Fibroblast of upper back skin (primary cell): ENCODE measurements around the gene BDP1.
"Not testable (repeated sequence)": the region's sequence is repeated elsewhere in the genome, so short reads cannot be mapped to it uniquely, and the experiment has no call there.

Experiments
- DNase-seq: peaks from one replicate; pipeline ENCODE4 v3.0.0-alpha.2; 2013

Gene BDP1, protein sequence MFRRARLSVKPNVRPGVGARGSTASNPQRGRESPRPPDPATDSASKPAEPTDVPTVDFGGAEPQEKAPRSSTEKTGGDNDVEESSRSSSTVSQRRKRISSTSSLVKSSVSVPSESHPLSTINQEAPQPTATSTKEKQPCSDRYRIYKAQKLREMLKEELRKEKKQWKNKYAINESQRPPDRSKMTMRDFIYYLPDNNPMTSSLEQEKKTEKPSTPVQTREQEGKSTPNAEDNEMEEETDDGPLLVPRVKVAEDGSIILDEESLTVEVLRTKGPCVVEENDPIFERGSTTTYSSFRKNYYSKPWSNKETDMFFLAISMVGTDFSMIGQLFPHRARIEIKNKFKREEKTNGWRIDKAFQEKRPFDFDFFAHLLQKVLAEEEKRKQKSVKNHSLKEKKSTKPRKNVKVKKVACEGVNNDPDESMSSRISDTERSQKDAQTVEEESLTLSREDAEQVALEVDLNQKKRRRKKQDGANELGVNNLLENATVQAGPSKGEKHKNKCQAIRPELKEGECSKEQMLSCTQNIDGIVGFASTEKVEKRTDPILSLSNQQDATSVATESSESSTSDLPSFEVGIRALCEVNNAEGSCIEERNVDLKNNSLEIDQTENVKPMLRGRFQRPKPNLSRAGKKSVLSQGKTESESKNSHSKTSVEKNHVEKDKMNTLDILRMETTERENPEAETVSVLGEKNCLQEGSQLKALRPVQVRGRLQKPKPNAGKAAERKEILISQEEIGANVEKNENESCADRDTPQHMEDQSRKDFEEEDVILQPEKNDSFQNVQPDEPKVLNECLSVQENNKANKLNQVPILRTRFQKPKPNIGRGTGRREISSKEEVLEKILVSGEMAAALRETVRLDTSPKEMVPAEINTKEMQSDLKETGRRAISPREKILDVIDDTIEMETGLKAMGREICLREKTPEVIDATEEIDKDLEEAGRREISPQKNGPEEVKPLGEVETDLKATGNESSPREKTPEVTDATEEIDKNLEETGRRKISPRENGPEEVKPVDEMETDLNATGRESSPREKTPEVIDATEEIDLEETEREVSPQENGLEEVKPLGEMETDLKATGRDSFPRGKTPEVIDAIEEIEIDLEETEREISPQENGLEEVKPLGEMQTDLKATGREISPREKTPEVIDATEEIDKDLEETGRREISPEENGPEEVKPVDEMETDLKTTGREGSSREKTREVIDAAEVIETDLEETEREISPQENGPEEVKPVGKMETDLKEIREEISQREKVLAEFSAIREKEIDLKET (N-terminal part only)

DNA sequence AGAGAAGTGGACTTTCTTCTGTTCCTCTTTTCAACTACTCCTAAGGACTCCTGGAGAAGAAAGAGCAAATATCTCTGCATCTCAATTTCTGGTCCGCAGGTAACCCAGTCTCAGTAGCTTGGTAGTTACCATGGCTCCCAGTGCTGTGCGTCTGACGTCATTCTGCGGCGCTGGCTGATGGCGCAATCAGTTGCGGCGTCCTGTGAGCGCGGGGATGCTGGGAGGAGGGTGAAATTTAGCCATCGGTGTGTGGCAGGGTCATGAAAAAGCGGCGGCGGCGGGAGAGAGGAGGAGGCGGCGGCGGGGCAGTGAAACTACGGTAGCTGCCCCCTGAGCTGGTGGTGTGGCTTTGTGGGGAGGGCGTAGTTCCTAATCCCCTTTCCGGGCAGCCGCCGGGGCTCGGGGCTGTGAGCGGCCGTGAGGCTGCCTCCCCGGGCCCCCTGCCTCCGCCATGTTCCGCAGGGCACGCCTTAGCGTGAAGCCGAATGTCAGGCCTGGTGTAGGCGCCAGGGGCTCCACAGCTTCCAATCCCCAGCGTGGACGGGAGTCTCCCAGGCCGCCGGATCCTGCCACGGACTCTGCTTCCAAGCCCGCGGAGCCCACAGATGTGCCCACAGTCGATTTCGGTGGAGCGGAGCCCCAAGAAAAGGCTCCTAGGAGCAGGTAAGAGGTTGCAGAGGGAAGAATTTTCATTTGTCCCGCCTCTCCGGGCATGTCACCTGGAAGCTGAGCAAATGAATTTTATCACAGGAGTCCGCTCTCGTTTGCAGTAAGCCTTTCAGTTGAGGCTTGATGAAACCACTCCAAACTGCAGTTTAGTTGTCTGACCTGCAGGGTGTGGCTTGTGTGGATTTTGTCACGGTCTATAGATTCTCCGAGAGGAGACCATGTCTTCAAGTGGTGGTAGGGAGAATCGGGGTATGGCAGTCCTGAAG lies at the start of gene BDP1:
Gene BDP1, plus strand, starts transcription at position 225 of the 935 bp plus-strand sequence. Its CDS starts 227 bp downstream, at position 452.
- peak; percentile 93 for DNase-seq

DNA sequence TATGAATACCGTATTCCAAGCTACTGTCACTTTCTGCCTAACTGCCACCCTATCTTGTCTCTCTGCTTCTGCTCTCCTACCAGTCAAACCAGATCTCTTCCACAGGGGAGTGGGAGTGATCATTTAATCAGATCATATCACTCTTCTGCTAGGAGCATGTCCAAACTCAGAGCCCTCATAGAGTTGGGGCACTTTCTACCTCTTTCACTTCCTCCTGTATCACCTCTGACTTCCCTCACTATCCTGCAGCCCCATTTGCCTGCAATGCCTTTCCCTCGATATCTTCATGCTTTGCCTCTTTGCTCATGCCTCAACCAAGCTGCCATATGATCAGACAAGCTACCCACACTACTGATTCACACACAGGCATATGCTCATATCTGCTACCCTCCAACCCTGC lies 45.4 kb upstream of the BDP1 start:
- DNase-seq = not testable (repeated sequence)

DNA sequence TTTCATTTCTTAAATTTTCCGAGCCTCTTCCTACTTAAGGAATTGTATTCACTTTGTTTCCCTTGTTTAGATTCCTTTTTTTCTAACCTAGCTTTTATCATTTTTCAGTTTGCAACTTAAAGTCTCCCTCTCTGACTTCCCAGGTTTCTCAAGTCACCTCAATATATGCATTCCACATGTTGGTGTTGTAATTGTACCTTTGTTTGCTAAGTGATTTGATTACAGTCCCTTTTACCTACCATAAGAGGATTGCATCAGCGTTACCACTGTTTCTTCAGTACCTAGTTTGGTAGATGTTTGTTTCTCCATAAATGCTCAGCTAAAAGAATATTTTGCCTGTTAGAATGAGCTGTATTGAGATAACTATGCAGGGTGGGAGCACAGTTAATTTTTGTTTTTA lies 39.8 kb upstream of the BDP1 start:
- DNase-seq = not testable (repeated sequence)

DNA sequence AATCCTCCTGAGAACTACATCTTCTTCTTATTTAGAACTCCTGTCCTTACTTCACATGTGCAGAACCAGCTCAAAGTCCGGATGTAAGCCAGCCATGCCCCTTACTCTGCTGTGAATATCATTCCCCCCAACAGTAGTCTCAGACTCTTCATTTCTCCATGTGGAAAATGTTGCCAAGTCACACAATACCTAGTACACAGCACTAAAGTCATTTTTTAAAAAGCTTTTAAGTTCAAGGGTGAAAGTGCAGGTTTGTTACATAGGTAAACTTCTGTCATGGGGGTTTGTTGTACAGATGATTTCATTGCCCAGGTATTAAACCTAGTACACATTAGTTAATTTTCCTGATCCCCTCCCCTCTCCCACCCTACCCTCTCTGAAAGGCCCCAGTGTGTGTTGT lies 37.4 kb upstream of the BDP1 start:
- DNase-seq = not testable (repeated sequence)

DNA sequence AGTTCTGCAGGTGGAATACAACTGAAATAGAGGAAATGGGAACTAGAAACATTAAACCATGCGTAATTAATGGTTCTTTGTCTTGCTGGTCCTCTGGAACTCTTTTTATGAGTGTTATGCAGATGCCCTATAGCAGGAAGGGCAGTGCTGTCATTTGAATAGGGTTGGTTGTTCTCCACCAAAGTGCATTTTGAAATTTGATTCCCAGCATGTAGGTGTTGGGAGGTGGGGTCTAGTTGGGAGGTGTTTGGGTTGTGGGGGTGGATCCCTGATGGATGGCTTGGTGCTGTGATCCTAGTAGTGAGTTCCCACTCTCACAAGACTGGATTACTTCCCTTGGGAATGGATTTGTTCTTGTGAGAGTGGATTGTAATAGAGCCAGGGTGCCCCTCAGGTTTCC lies 34.2 kb upstream of the BDP1 start:
- DNase-seq = not testable (repeated sequence)

DNA sequence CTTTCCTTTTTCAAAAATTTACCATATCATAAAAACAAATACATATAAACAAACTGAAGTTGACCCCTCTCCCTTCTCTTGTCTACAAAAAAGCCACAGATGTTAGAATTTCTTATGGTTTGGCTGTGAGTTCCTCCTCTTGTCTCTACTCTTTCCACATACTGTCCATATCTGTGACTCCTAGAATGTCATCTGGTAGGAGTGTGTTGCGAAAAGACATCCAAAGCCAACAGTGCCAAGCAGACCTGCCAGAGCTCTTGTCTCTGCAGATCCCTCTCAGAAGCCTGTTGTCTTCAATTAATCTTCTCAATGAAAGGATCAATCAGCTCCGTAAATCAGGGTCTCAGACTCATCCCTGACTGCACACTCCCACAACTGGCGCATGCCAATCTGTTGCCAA lies 31.6 kb upstream of the BDP1 start:
- DNase-seq = not testable (repeated sequence)

DNA sequence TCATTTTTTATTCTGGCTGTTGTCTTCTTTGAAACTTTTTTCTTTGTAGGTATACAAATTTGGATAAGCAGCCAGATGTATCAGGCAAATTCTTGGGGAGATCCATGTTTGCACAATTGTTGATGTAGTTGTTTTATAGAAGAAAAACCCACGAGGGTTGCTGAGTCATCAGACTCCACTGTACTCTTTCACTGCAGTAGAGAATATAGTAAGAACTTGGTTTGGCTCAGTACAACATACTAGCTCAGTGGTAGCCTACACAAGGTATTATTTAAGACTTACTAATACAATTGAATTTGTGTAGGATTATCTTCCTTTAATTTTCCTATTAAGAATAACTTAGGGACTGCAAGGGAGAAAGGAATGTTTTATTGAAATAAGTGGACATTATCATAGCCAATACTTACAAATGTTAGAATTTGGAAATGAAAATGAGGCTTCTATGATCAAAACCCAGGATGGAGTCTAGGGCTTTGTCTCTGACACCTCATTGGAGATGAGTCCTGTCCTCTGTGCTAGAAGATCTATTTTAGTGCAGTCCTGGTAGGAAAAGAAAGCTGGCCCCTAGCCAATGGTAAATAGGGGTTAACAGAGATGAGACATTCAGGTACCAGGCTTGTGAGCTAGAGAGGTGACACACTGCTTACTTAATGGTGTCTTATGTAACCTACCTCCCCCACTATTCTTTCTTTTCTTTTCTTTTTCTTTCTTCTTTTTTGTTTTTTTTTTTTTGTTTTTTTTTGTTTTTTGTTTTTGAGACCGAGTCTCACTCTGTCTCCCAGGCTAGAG lies 28.6 kb upstream of the BDP1 start:
- DNase-seq = not testable (repeated sequence)

DNA sequence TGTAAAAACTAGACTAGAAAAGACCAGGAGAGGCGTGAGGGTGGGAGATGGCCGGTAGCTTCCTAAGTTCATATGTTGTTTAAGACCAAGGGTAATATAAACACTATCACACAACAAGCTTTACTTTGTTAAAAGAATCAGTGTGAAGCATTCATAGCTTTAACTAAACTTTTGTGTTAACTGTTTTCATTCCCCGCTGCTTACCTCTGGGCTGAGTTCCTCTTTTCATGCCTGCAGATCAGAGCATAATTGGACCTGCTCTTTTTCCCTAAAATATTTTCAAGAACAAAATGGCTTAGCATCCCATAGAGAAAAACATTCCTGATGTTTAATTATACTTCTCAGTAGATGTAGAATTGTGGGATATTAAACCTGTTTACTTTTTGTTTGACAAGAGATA lies 23.0 kb upstream of the BDP1 start:
- DNase-seq = not testable (repeated sequence)

DNA sequence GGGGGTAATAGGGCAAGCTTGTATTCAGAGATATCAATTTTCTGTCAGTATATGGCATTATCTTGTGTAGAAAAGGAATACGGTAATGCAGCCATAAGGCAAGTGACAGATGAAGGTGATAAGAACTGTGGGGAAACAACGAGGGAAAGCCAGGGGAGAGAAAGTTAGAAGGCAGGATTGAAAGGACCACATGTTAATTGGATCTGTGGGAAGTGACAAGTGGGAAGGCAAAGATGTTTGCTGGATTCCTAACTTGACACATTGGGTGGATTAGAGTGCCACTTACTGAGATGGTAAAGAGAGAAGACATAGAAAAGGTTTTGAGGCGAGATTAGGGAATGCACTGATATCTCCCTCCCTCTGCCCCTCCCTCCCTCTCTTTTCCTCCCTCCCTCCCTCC lies 20.6 kb upstream of the BDP1 start:
- DNase-seq = not testable (repeated sequence)

DNA sequence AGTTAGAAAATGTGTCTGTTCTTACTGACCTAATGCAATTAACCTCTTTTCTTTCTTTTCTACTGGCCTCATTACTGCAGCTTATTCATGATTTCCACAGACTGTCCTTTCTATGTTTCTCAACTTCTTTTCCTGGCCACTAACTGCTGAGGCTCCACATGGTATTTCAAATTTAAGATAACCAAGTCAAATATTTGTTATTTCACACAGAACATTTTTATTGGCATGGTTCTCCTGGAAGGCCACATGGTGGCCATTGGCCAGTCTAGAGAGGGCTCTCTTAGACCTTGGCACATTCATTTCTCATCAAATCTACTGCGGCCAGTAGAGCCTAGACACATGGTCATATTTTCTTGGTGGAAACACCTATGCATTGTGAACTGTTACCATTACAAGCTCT lies 13.9 kb upstream of the BDP1 start:
- DNase-seq = not testable (repeated sequence)

DNA sequence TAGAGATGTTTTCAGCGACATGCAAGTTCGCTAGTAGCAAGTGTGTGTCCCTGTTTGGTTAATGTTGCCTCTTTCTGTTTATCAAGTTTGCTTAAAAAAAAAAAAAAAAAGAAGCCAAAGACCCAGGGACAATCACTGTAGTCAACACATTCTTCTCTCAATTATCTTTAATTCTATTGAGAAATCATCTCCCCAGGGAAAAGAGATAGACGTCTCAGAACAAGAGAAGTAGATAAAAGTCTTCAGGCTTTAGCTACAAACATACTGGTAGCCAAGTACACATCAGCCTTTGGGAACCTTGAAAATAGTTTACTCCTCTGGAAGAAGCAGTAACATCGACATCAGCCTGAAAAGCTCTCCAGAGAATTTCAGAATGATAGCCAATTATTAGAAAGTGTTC lies 11.6 kb upstream of the BDP1 start:
- DNase-seq = not testable (repeated sequence)

DNA sequence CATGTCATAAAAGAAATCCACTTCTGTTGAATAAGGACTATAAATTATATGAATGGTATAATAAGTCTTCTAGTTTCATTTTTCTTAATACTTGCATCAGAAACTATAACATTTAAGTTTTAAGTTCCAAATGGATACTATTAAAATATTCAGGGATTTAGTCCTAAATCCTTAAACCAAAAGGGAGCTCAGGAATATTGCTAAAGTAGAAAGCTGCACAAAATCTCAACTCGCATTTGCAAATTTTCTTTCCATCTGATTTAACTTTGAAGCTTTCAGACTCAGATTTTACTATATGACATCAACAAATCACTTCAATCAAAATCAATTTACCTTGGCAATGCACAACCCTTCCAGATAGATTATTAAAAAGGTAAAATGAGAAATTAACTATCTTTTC lies 10.4 kb upstream of the BDP1 start:
- not testable (repeated sequence) for DNase-seq

DNA sequence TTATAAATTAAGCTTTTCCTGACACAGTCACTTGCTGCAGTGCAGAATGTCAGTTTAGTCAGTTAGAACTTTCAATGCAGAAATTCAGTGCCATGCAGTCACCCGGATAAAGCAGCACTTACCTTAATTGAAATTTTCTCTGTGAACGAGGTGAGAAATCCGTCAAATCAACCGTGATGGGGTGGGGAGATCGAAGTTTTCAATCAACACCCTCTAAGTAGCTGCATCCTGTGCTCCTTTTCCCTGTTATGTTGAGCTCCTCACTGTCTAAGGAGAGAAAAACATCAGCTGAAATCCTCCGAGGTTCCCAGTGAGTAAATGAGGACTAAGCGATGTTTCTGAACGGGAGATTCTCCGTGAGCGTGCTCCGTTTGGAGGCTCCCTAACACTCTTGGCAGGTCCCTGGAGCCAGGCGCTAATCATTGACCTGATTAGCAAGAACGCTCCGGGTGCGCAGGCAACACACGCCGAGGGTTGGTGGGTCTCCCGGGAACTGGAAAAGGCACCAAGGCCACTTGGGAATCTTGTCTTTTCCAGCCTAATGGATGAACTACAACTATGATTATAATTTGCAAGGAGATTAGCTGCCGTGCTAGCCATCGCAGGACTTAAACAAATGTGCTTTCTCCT lies 9.8 kb upstream of the BDP1 start:
- not testable (repeated sequence) for DNase-seq

DNA sequence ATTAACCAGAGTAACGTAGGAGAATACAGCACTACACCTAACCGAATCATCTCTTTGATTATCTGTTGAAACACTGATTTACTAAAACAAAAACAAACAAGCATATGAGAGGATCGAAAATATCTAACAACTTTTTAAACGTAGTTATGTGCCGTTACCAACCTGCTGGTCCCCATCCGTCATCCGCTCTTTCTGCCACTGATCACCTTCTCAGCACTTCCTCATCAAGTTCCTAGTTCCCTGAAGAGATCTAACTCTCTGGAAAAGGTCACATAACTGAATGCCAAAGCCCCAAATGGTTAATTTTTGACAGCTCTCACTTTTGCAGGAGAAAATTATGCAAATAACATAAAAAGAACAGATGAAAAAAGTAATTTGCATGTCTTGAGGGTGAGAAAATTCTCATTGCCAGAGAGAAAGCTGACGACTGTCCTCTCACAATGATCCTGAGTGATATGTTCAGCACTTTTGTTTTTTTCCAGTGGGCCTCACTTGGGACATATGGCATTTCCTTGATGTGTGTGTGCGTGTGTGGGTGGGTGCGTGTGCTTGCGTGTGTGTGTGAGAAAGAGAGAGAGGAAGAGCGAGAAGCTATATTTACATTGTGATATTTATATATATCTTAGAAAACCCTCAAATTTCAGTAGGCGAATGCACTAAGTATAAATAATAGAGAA lies 8.8 kb upstream of the BDP1 start:
- not testable (repeated sequence) for DNase-seq

DNA sequence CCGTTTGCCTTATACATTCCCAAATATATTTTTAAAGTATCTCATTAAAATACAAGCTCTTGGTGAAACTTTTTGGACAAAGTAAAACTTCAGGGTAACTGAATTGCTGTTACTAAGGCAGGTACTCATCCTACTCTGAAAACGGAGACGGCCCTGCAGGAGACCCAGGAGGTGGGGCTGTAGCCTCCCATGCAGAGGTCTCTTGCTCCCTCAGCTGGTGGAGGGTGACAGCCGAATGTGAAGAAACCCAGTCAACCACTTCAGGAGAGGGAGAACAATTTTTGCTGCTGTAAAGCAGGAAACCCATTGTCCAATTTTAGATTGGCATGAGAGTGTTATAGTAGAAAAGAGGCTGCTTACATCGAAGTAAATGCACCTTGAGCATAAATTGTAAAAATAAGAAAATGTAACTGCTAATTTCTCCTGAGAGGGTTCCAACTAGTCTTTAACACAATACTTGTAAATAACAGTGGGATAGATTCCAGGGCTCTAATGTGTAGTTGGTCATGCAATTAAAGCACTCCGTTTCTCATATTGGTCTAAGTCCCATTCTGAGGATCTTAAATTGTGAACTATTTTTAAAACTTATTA lies 8.1 kb upstream of the BDP1 start:
- peak; percentile 31 for DNase-seq

DNA sequence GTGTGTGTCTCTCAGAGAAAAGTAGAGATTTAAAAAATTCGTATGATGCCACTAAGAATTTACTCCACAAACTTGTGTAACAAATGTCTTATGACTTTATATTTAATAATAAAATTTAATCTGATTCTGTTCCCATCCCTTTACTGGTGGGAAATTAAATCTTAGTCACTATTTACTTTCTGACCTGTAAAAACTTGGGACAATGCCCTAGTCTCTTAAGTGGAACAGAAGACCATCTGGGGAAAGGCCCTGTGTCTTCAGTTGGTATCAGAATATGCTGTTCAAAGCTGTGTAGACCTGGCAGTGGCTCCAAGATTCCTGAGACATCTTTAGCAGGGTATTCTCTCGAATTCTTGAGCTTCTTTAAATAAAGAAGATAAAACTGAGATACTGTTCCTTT lies 2.6 kb upstream of the BDP1 start:
- no peak for DNase-seq

DNA sequence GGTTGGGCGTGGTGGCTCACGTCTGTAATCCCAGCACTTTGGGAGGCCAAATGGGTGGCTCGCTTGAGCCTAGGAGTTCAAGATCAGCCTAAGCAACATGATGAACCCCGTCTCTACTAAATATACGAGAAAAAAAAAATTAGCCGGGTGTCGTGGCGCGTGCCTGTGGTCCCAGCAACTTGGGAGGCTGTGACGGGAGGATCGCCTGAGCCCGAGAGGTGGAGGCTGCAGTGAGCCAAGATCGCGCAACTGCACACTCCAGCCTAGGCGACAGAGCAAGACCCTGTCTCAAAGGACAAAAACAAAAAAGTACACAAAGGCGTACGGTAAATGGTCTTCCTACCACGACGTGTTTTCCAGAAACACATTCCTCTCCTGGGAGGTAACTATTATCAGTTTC lies 538 bp upstream of the BDP1 start:
- no peak for DNase-seq

DNA sequence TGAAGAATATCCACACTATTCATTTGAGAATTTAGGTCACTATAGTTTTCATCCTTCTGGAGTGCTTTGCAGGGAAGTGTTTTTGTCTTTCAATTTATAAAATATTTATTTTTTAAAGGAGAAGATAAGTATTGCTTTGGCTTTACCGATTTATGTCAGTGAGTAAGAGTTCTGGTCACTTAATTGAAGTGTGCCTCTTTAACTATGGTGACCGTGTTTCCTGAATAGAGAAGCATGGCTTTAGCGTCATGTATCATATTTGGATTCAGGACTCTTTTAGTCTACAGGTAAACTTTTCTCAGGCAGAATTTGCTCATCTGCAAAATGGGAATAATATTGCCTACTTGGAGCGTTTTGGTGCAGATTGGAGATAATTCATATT lies 902 bp downstream of the BDP1 start:
- DNase-seq = no peak

DNA sequence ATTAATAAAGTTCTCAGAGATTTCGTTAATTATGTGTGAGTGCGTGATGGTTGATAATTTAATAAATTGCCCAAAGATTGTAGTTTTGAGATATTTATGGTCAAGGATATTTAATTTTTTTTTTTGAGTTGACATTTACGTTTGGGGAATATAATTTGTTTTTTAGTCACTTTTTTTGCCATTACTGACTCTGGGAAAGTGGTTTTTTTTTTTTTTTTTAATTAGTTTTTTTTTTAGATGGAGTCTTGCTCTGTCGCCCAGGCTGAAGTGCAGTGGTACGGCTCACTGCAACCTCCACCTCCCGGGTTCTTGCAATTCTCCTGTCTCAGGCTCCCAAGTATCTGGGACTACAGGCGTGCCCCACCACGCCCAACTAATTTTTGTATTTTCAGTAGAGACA lies 1.7 kb downstream of the BDP1 start:
- no peak for DNase-seq

DNA sequence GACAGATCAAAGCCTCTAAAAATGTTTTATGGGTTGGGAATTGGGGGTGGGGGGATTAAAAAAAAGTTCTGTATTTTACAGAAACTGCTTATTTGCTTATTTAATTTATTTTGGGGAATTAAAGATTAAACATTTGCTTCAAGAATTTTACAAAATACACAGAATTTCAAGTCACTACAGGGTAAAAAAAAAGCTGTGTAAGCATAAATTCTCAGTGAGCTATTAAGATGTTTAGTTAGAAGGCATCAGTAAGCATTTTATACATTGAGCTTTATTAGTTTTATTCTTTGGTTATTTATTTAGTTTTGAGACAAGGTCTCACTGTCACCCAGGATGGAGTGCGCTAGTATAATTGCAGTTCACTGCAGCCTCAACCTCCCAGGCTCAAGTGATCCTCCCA lies 5.2 kb downstream of the BDP1 start:
- no peak for DNase-seq
